ENCODE results near the gene AGAP5. TPM values are rescaled to one million over a fixed set of nuclear protein-coding genes. Genes with fewer than 3 reads are reported as not detected.
"Not testable (repeated sequence)": the region's sequence is repeated elsewhere in the genome, so short reads cannot be mapped to it uniquely, and the experiment has no call there.

The AGAP5 gene
- total RNA-seq, 2 experiments from 2014 or later: 9.3 to 10.0 TPM

GRCh38 chr10:73666153-73666809, 31.6 kb downstream of the AGAP5 start:
- CTCF ChIA-PET; H3K4me1 Mint-ChIP-seq (ENCODE audit: low read depth); H3K36me3 Mint-ChIP-seq (ENCODE audit: low read depth); H3K27me3 Mint-ChIP-seq (ENCODE audit: low read depth); DNase-seq; ATAC-seq; H3K9me3 Mint-ChIP-seq (ENCODE audit: insufficient read depth); H3K27ac Mint-ChIP-seq; POLR2A ChIA-PET; H3K4me3 Mint-ChIP-seq: not testable (repeated sequence)

GRCh38 chr10:73665581-73665980, 32.3 kb downstream of the AGAP5 start:
- H3K36me3 Mint-ChIP-seq (ENCODE audit: low read depth); H3K27ac Mint-ChIP-seq; H3K4me1 Mint-ChIP-seq (ENCODE audit: low read depth); H3K27me3 Mint-ChIP-seq (ENCODE audit: low read depth); H3K4me3 Mint-ChIP-seq; CTCF ChIA-PET; DNase-seq; H3K9me3 Mint-ChIP-seq (ENCODE audit: insufficient read depth); POLR2A ChIA-PET; ATAC-seq: not testable (repeated sequence)

GRCh38 chr10:73664156-73665040, 33.5 kb downstream of the AGAP5 start:
- POLR2A ChIA-PET, ATAC-seq: not testable (repeated sequence)

GRCh38 chr10:73663621-73664020, 34.3 kb downstream of the AGAP5 start:
- H3K9me3 Mint-ChIP-seq (ENCODE audit: insufficient read depth); ATAC-seq; POLR2A ChIA-PET; H3K36me3 Mint-ChIP-seq (ENCODE audit: low read depth); H3K27me3 Mint-ChIP-seq (ENCODE audit: low read depth); CTCF ChIA-PET; DNase-seq; H3K4me3 Mint-ChIP-seq; H3K4me1 Mint-ChIP-seq (ENCODE audit: low read depth); H3K27ac Mint-ChIP-seq: not testable (repeated sequence)

More at GRCh38 chr10:73664156-73665040, 33.5 kb downstream of the AGAP5 start:
- CTCF ChIA-PET; DNase-seq; H3K27ac Mint-ChIP-seq; H3K36me3 Mint-ChIP-seq (ENCODE audit: low read depth); H3K4me3 Mint-ChIP-seq; H3K4me1 Mint-ChIP-seq (ENCODE audit: low read depth); H3K27me3 Mint-ChIP-seq (ENCODE audit: low read depth); H3K9me3 Mint-ChIP-seq (ENCODE audit: insufficient read depth): not testable (repeated sequence)

GRCh38 chr10:73662705-73663104, 35.2 kb downstream of the AGAP5 start:
- H3K27ac Mint-ChIP-seq; H3K9me3 Mint-ChIP-seq (ENCODE audit: insufficient read depth); ATAC-seq; H3K27me3 Mint-ChIP-seq (ENCODE audit: low read depth); POLR2A ChIA-PET; H3K4me1 Mint-ChIP-seq (ENCODE audit: low read depth); H3K4me3 Mint-ChIP-seq; DNase-seq; H3K36me3 Mint-ChIP-seq (ENCODE audit: low read depth): not testable (repeated sequence)
- CTCF ChIA-PET: interaction anchor here (1.7 kb wide), 1 partner anchor 19 kb away, joined by 6 read pairs; no protein-coding TSS in a partner anchor

- DNase-seq (no peak), ATAC-seq (no peak)
- POLR2A ChIA-PET: no interaction called here
- H3K27ac Mint-ChIP-seq: no peak within 1 kb of the TSS
- CTCF ChIA-PET: no interaction called here
- H3K36me3 Mint-ChIP-seq (ENCODE audit: low read depth): no peaks in the 10 kb centered on the region
- H3K27me3 Mint-ChIP-seq (ENCODE audit: low read depth): no peaks in the 10 kb centered on the region
- no peak within 1 kb of the TSS for H3K4me3 Mint-ChIP-seq
- peaks cover 15% of the 10 kb centered on the region for H3K4me1 Mint-ChIP-seq (ENCODE audit: low read depth)
- no peaks in the 10 kb centered on the region for H3K9me3 Mint-ChIP-seq (ENCODE audit: insufficient read depth)
Observed at GRCh38 chr10:73655990-73656298, 42.0 kb downstream of the AGAP5 start, which contains the start of gene SYNPO2L. Gene SYNPO2L, minus strand, starts transcription at chr10:73656029. Its CDS starts 107 bp downstream, at chr10:73655922.

GRCh38 chr10:73655257-73655989, 42.5 kb downstream of the AGAP5 start:
- CTCF ChIA-PET: no interaction called here
- Mint-ChIP-seq H3K4me3 (no peak overlapping the region), H3K27ac (no peak overlapping the region), H3K9me3 (ENCODE audit: insufficient read depth) (no peaks in the 10 kb centered on the region), H3K36me3 (ENCODE audit: low read depth) (no peaks in the 10 kb centered on the region), H3K4me1 (ENCODE audit: low read depth) (peaks cover 20% of the 10 kb centered on the region), H3K27me3 (ENCODE audit: low read depth) (no peaks in the 10 kb centered on the region)
- POLR2A ChIA-PET: no interaction called here
- ATAC-seq: no peak
- DNase-seq: no peak

- Mint-ChIP-seq H3K9me3 (ENCODE audit: insufficient read depth) (no peaks in the 10 kb centered on the region), H3K4me3 (no peak overlapping the region), H3K27me3 (ENCODE audit: low read depth) (peaks cover 3% of the 10 kb centered on the region), H3K36me3 (ENCODE audit: low read depth) (no peaks in the 10 kb centered on the region), H3K27ac (no peak overlapping the region), H3K4me1 (ENCODE audit: low read depth) (peaks cover 20% of the 10 kb centered on the region)
- POLR2A ChIA-PET: no interaction called here
- ATAC-seq (no peak), DNase-seq (no peak)
- CTCF ChIA-PET: interaction anchor here (0.9 to 1.2 kb wide), 2 partner anchors 9 to 11 kb away, joined by 3 to 6 read pairs; no protein-coding TSS in a partner anchor
Observed at GRCh38 chr10:73653701-73654100, 44.2 kb downstream of the AGAP5 start.

- ChIA-PET POLR2A (no interaction called here), CTCF (interaction anchor here (1.2 kb wide), 1 partner anchor 9 kb away, joined by 6 read pairs; no protein-coding TSS in a partner anchor)
- no peaks in the 10 kb centered on the region for H3K9me3 Mint-ChIP-seq (ENCODE audit: insufficient read depth)
- H3K27me3 Mint-ChIP-seq (ENCODE audit: low read depth): peaks cover 3% of the 10 kb centered on the region
- ATAC-seq: no peak
- no peak for DNase-seq
- H3K36me3 Mint-ChIP-seq (ENCODE audit: low read depth): no peaks in the 10 kb centered on the region
- H3K4me3 Mint-ChIP-seq: no peak overlapping the region
- peaks cover 20% of the 10 kb centered on the region for H3K4me1 Mint-ChIP-seq (ENCODE audit: low read depth)
- no peak overlapping the region for H3K27ac Mint-ChIP-seq
Observed at GRCh38 chr10:73653195-73653594, 44.7 kb downstream of the AGAP5 start.

GRCh38 chr10:73650537-73651331, 47.2 kb downstream of the AGAP5 start:
- ChIA-PET POLR2A (no interaction called here), CTCF (interaction anchor here (12.0 kb wide), 1 partner anchor 121 kb away, joined by 152 read pairs; no protein-coding TSS in a partner anchor)
- Mint-ChIP-seq H3K36me3 (ENCODE audit: low read depth) (no peaks in the 10 kb centered on the region), H3K27ac (no peak overlapping the region), H3K27me3 (ENCODE audit: low read depth) (peaks cover 7% of the 10 kb centered on the region), H3K9me3 (ENCODE audit: insufficient read depth) (no peaks in the 10 kb centered on the region), H3K4me3 (no peak overlapping the region), H3K4me1 (ENCODE audit: low read depth) (peaks cover 15% of the 10 kb centered on the region)
- no peak for DNase-seq
- no peak for ATAC-seq

GRCh38 chr10:73649876-73650536, 47.9 kb downstream of the AGAP5 start:
- CTCF ChIA-PET: interaction anchor here (12.0 kb wide), 1 partner anchor 120 kb away, joined by 152 read pairs; no protein-coding TSS in a partner anchor
- POLR2A ChIA-PET: no interaction called here
- Mint-ChIP-seq H3K4me3 (no peak overlapping the region), H3K4me1 (ENCODE audit: low read depth) (peaks cover 11% of the 10 kb centered on the region), H3K27ac (no peak overlapping the region), H3K9me3 (ENCODE audit: insufficient read depth) (no peaks in the 10 kb centered on the region), H3K36me3 (ENCODE audit: low read depth) (no peaks in the 10 kb centered on the region), H3K27me3 (ENCODE audit: low read depth) (peaks cover 10% of the 10 kb centered on the region)
- DNase-seq (no peak), ATAC-seq (no peak)

All from activated CD8-positive, alpha-beta T cell treated with anti-CD3 and anti-CD28 coated beads, Interleukin-2, amount 10 ng/mL, durations not matched to agents 7 days and 5 days (primary cell).